ENCODE results near the gene CDKN2B.

Gene CDKN2B

GRCh38 chr9:21994556-21995005 is 14.5 kb downstream of the CDKN2B start, which contains the start of gene CDKN2B-AS1:
Gene CDKN2B-AS1, plus strand, starts transcription at chr9:21994791.
- Histone ChIP-seq H3K27ac (peak within 1 kb of the TSS; percentile 85), H3K27me3 (replicated peaks) (no peaks in the 10 kb centered on the region), H3K4me3 (ENCODE audit: low read depth, low read length) (peak within 1 kb of the TSS; percentile 94), H3K36me3 (replicated peaks) (no peaks in the 10 kb centered on the region)
- in situ Hi-C loops (cut with HindIII; ENCODE audit: low pct_ligation_motif_present, low sequenced_read_pairs), result no loop called here
- peak; percentile 60 for DNase-seq
- TF ChIP-seq CTCF (IDR thresholded peaks at IDR 0.05; ENCODE audit: low read depth, low read length, missing control alignments), result no peak

GRCh38 chr9:21993893-21994555 is 15.1 kb downstream of the CDKN2B start, which contains the start of gene CDKN2A:
Gene CDKN2A, minus strand, starts transcription at chr9:21994392.
- H3K27ac ChIP-seq, result peak within 1 kb of the TSS; percentile 85
- no peaks in the 10 kb centered on the region for H3K27me3 ChIP-seq (replicated peaks)
- H3K36me3 ChIP-seq (replicated peaks), result no peaks in the 10 kb centered on the region
- DNase-seq, result no peak
- in situ Hi-C loops (cut with HindIII; ENCODE audit: low pct_ligation_motif_present, low sequenced_read_pairs), result no loop called here
- no peak for TF ChIP-seq CTCF (IDR thresholded peaks at IDR 0.05; ENCODE audit: low read depth, low read length, missing control alignments)
- peak within 1 kb of the TSS; percentile 94 for H3K4me3 ChIP-seq (ENCODE audit: low read depth, low read length)

GRCh38 chr9:21993007-21993406 is 16.1 kb downstream of the CDKN2B start:
- H3K36me3 ChIP-seq (replicated peaks), result no peaks in the 10 kb centered on the region
- H3K27ac ChIP-seq, result no peak overlapping the region
- peak overlapping the region; percentile 94 for H3K4me3 ChIP-seq (ENCODE audit: low read depth, low read length)
- in situ Hi-C loops (cut with HindIII; ENCODE audit: low pct_ligation_motif_present, low sequenced_read_pairs), result no loop called here
- no peak for TF ChIP-seq CTCF (IDR thresholded peaks at IDR 0.05; ENCODE audit: low read depth, low read length, missing control alignments)
- no peak for DNase-seq
- H3K27me3 ChIP-seq (replicated peaks), result no peaks in the 10 kb centered on the region

- no peak for TF ChIP-seq CTCF (IDR thresholded peaks at IDR 0.05; ENCODE audit: low read depth, low read length, missing control alignments)
- H3K27me3 ChIP-seq (replicated peaks), result no peaks in the 10 kb centered on the region
- DNase-seq, result no peak
- no peaks in the 10 kb centered on the region for H3K36me3 ChIP-seq (replicated peaks)
- in situ Hi-C loops (cut with HindIII; ENCODE audit: low pct_ligation_motif_present, low sequenced_read_pairs), result no loop called here
- H3K4me3 ChIP-seq (ENCODE audit: low read depth, low read length), result no peak overlapping the region
- no peak overlapping the region for H3K27ac ChIP-seq
These were observed 17.8 kb downstream of the CDKN2B start for GRCh38 chr9:21991072-21991959.

- Histone ChIP-seq H3K36me3 (replicated peaks) (no peaks in the 10 kb centered on the region), H3K4me3 (ENCODE audit: low read depth, low read length) (peak overlapping the region; percentile 18), H3K27ac (peak overlapping the region; percentile 35), H3K27me3 (replicated peaks) (no peaks in the 10 kb centered on the region)
- no peak for DNase-seq
- in situ Hi-C loops (cut with HindIII; ENCODE audit: low pct_ligation_motif_present, low sequenced_read_pairs), result no loop called here
- TF ChIP-seq CTCF (IDR thresholded peaks at IDR 0.05; ENCODE audit: low read depth, low read length, missing control alignments), result no peak
These were observed 19.5 kb downstream of the CDKN2B start for GRCh38 chr9:21989440-21990189.
